ENCODE results near the gene KIF13A. TPM values are rescaled to one million over a fixed set of nuclear protein-coding genes. Genes with fewer than 3 reads are reported as not detected.
"Not testable (repeated sequence)": the region's sequence is repeated elsewhere in the genome, so short reads cannot be mapped to it uniquely, and the experiment has no call there.

The KIF13A gene
- total RNA-seq, 4 donors from 2014 or later = 39.6 to 51.6 (median 43.2) TPM

- Histone ChIP-seq H3K36me3 (no peaks in the 10 kb centered on the region), H3K27ac (no peak overlapping the region), H3K4me1 (no peaks in the 10 kb centered on the region), H3K4me3 (no peak overlapping the region), H3K27me3 (no peaks in the 10 kb centered on the region), H3K9me3 (no peaks in the 10 kb centered on the region)
- DNase-seq = no peak
- TF ChIP-seq, protein P1, sequence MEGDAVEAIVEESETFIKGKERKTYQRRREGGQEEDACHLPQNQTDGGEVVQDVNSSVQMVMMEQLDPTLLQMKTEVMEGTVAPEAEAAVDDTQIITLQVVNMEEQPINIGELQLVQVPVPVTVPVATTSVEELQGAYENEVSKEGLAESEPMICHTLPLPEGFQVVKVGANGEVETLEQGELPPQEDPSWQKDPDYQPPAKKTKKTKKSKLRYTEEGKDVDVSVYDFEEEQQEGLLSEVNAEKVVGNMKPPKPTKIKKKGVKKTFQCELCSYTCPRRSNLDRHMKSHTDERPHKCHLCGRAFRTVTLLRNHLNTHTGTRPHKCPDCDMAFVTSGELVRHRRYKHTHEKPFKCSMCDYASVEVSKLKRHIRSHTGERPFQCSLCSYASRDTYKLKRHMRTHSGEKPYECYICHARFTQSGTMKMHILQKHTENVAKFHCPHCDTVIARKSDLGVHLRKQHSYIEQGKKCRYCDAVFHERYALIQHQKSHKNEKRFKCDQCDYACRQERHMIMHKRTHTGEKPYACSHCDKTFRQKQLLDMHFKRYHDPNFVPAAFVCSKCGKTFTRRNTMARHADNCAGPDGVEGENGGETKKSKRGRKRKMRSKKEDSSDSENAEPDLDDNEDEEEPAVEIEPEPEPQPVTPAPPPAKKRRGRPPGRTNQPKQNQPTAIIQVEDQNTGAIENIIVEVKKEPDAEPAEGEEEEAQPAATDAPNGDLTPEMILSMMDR (IDR thresholded peaks at IDR 0.05) = no peak
- no peak for TF ChIP-seq POLR2A (IDR thresholded peaks at IDR 0.05)
Observed at GRCh38 chr6:18011287-18011686, 23.9 kb upstream of the KIF13A start.

DNA sequence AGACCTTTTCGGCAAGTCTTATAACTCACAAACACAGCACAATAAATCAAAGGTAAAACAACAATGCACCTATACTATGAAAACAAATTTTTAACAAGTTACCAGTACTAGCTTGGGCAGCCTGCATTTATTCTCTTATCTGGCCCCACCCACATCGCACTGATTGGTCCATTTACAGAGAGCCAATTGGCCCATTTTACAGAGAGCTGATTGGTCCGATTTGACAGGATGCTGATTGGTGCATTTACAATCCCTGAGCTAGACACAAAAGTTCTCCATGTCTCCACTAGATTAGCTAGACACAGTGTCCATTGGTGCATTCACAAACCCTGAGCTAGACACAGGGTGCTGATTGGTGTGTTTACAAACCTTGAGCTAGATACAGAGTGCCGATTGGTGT is 23.1 kb upstream of the KIF13A start:
- H3K4me1 ChIP-seq, H3K4me3 ChIP-seq, DNase-seq, H3K36me3 ChIP-seq, H3K27me3 ChIP-seq, H3K27ac ChIP-seq, H3K9me3 ChIP-seq: not testable (repeated sequence)

GRCh38 chr6:18004256-18004985 is 17.0 kb upstream of the KIF13A start:
- no peak for DNase-seq
- Histone ChIP-seq H3K27me3 (no peaks in the 10 kb centered on the region), H3K27ac (no peak overlapping the region), H3K36me3 (no peaks in the 10 kb centered on the region), H3K4me3 (no peak overlapping the region), H3K4me1 (no peaks in the 10 kb centered on the region), H3K9me3 (no peaks in the 10 kb centered on the region)
- no peak for TF ChIP-seq POLR2A (IDR thresholded peaks at IDR 0.05)
- TF ChIP-seq, protein P1 (IDR thresholded peaks at IDR 0.05) = no peak

- Histone ChIP-seq H3K9me3 (no peaks in the 10 kb centered on the region), H3K27ac (no peak overlapping the region), H3K4me1 (no peaks in the 10 kb centered on the region), H3K36me3 (no peaks in the 10 kb centered on the region), H3K4me3 (no peak overlapping the region), H3K27me3 (no peaks in the 10 kb centered on the region)
- TF ChIP-seq POLR2A (IDR thresholded peaks at IDR 0.05) = no peak
- TF ChIP-seq, protein P1 (IDR thresholded peaks at IDR 0.05) = no peak
- no peak for DNase-seq
Observed at GRCh38 chr6:17999425-17999824, 12.0 kb upstream of the KIF13A start.

- no peaks in the 10 kb centered on the region for H3K4me1 ChIP-seq
- TF ChIP-seq, protein P1 (IDR thresholded peaks at IDR 0.05) = no peak
- no peak for TF ChIP-seq POLR2A (IDR thresholded peaks at IDR 0.05)
Observed at GRCh38 chr6:17998442-17998841, 11.0 kb upstream of the KIF13A start.

DNA sequence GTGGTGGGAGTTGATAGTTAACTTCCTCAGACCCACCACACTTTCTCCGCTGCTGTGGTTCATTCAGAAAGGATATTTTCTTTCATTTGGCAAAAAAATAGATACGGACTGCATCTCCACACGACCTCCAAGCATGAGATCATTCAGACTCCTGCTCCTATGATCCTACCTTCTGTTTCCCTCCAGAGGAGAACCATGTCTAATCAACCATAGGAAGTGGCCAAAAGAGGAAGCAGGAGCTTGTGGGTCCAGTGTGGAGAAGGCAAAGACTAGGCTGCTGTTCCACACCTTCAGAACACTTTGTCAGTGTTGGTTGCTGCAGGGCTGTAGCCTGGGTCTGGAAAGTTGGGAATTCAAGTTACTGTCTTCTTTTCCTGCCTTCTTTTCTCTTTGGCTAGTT is 10.6 kb upstream of the KIF13A start:
- Histone ChIP-seq H3K36me3 (no peaks in the 10 kb centered on the region), H3K27ac (no peak overlapping the region), H3K4me1 (no peaks in the 10 kb centered on the region), H3K4me3 (no peak overlapping the region), H3K9me3 (no peaks in the 10 kb centered on the region), H3K27me3 (no peaks in the 10 kb centered on the region)
- no peak for DNase-seq
- TF ChIP-seq, protein P1 (IDR thresholded peaks at IDR 0.05) = no peak
- TF ChIP-seq POLR2A (IDR thresholded peaks at IDR 0.05) = no peak

More at GRCh38 chr6:17998442-17998841, 11.0 kb upstream of the KIF13A start:
- no peak overlapping the region for H3K27ac ChIP-seq
- no peak for DNase-seq
- H3K9me3 ChIP-seq = no peaks in the 10 kb centered on the region
- H3K4me3 ChIP-seq = no peak overlapping the region
- no peaks in the 10 kb centered on the region for H3K27me3 ChIP-seq
- H3K36me3 ChIP-seq = no peaks in the 10 kb centered on the region

All from Peyer's patch (tissue), 4 donors.